ENCODE measurements around the gene CLASP1. TPM values are rescaled to one million over a fixed set of nuclear protein-coding genes. Genes with fewer than 3 reads are reported as not detected.
"Not testable (repeated sequence)": the region's sequence is repeated elsewhere in the genome, so short reads cannot be mapped to it uniquely, and the experiment has no call there.

CLASP1 gene
- total and polyA plus RNA-seq, 2 experiments from 2014 or later = 20.1 to 45.9 TPM

GRCh38 chr2:121478996-121479745 is 170.1 kb downstream of the CLASP1 start:
- peak overlapping the region; percentile 28 for H3K27ac ChIP-seq
- H3K4me3 ChIP-seq = no peak overlapping the region
- TF ChIP-seq EZH2 (IDR thresholded peaks at IDR 0.05; ENCODE audit: borderline replicate concordance) = no peak
- TF ChIP-seq CTCF (IDR thresholded peaks at IDR 0.05; ENCODE audit: poor library complexity) = no peak
- TF ChIP-seq EZH2phosphoT487 (IDR thresholded peaks at IDR 0.05; ENCODE audit: low read depth, severe bottlenecking, unreplicated experiment) = no peak
- H3K4me1 ChIP-seq (ENCODE audit: insufficient read depth) = peaks cover 37% of the 10 kb centered on the region
- H4K20me1 ChIP-seq (ENCODE audit: insufficient read depth, poor library complexity, severe bottlenecking) = peaks cover 12% of the 10 kb centered on the region
- no peaks in the 10 kb centered on the region for H3K36me3 ChIP-seq (replicated peaks; ENCODE audit: insufficient read depth, low read depth)
- no peaks in the 10 kb centered on the region for H3K27me3 ChIP-seq
- H3K79me2 ChIP-seq = peaks cover 43% of the 10 kb centered on the region
- H3K9me2 ChIP-seq (replicated peaks; ENCODE audit: insufficient read depth) = no peaks in the 10 kb centered on the region
- DNase-seq (ENCODE audit: low spot score) = no peak
- no peak overlapping the region for H2AFZ ChIP-seq
- no peaks in the 10 kb centered on the region for H3K9me3 ChIP-seq (ENCODE audit: low read depth)
- H3K4me2 ChIP-seq = no peak overlapping the region
- WGBS (ENCODE audit: low lambda C conversion rate, missing lambda C conversion rate) = 66% methylated on average over 6 of the region's 6 CpGs

GRCh38 chr2:121478358-121478995 is 170.8 kb downstream of the CLASP1 start:
- Histone ChIP-seq H4K20me1 (ENCODE audit: insufficient read depth, poor library complexity, severe bottlenecking) (peaks cover 12% of the 10 kb centered on the region), H3K4me1 (ENCODE audit: insufficient read depth) (peaks cover 37% of the 10 kb centered on the region), H3K79me2 (peaks cover 45% of the 10 kb centered on the region)
- not testable (repeated sequence) for H3K27me3 ChIP-seq; H3K36me3 ChIP-seq (replicated peaks; ENCODE audit: insufficient read depth, low read depth); H3K9me3 ChIP-seq (ENCODE audit: low read depth); H3K27ac ChIP-seq; H3K4me3 ChIP-seq; DNase-seq (ENCODE audit: low spot score); H3K4me2 ChIP-seq; H2AFZ ChIP-seq; H3K9me2 ChIP-seq (replicated peaks; ENCODE audit: insufficient read depth)
- 97% methylated on average over 4 of the region's 7 CpGs for WGBS (ENCODE audit: low lambda C conversion rate, missing lambda C conversion rate)

- Histone ChIP-seq H3K4me2 (no peak overlapping the region), H3K79me2 (peaks cover 54% of the 10 kb centered on the region), H4K20me1 (ENCODE audit: insufficient read depth, poor library complexity, severe bottlenecking) (peaks cover 12% of the 10 kb centered on the region), H3K9me2 (replicated peaks; ENCODE audit: insufficient read depth) (no peaks in the 10 kb centered on the region), H3K27ac (no peak overlapping the region), H3K4me3 (no peak overlapping the region), H3K4me1 (ENCODE audit: insufficient read depth) (peaks cover 40% of the 10 kb centered on the region), H3K27me3 (no peaks in the 10 kb centered on the region), H3K36me3 (replicated peaks; ENCODE audit: insufficient read depth, low read depth) (no peaks in the 10 kb centered on the region), H2AFZ (no peak overlapping the region), H3K9me3 (ENCODE audit: low read depth) (no peaks in the 10 kb centered on the region)
- no peak for DNase-seq (ENCODE audit: low spot score)
- no peak for TF ChIP-seq EZH2 (IDR thresholded peaks at IDR 0.05; ENCODE audit: borderline replicate concordance)
- TF ChIP-seq CTCF (IDR thresholded peaks at IDR 0.05; ENCODE audit: poor library complexity) = no peak
- no peak for TF ChIP-seq EZH2phosphoT487 (IDR thresholded peaks at IDR 0.05; ENCODE audit: low read depth, severe bottlenecking, unreplicated experiment)
- 73% methylated on average over 3 of the region's 3 CpGs for WGBS (ENCODE audit: low lambda C conversion rate, missing lambda C conversion rate)
Observed at GRCh38 chr2:121476684-121477083, 172.6 kb downstream of the CLASP1 start.

- WGBS (ENCODE audit: low lambda C conversion rate, missing lambda C conversion rate) = 80% methylated on average over 4 of the region's 4 CpGs
- peaks cover 57% of the 10 kb centered on the region for H3K79me2 ChIP-seq
- H3K4me2 ChIP-seq = no peak overlapping the region
- TF ChIP-seq CTCF (IDR thresholded peaks at IDR 0.05; ENCODE audit: poor library complexity) = no peak
- no peak for TF ChIP-seq EZH2phosphoT487 (IDR thresholded peaks at IDR 0.05; ENCODE audit: low read depth, severe bottlenecking, unreplicated experiment)
- no peak for TF ChIP-seq EZH2 (IDR thresholded peaks at IDR 0.05; ENCODE audit: borderline replicate concordance)
- peaks cover 34% of the 10 kb centered on the region for H3K4me1 ChIP-seq (ENCODE audit: insufficient read depth)
- H2AFZ ChIP-seq = no peak overlapping the region
- H3K27ac ChIP-seq = no peak overlapping the region
- no peak for DNase-seq (ENCODE audit: low spot score)
- peaks cover 12% of the 10 kb centered on the region for H4K20me1 ChIP-seq (ENCODE audit: insufficient read depth, poor library complexity, severe bottlenecking)
- no peaks in the 10 kb centered on the region for H3K36me3 ChIP-seq (replicated peaks; ENCODE audit: insufficient read depth, low read depth)
- no peaks in the 10 kb centered on the region for H3K9me2 ChIP-seq (replicated peaks; ENCODE audit: insufficient read depth)
- H3K4me3 ChIP-seq = no peak overlapping the region
- no peaks in the 10 kb centered on the region for H3K27me3 ChIP-seq
- H3K9me3 ChIP-seq (ENCODE audit: low read depth) = no peaks in the 10 kb centered on the region
Observed at GRCh38 chr2:121475811-121476571, 173.3 kb downstream of the CLASP1 start.

Measured in hepatocyte (in vitro differentiated cells).